ENCODE results near the gene LRRC70.

Gene LRRC70

DNA sequence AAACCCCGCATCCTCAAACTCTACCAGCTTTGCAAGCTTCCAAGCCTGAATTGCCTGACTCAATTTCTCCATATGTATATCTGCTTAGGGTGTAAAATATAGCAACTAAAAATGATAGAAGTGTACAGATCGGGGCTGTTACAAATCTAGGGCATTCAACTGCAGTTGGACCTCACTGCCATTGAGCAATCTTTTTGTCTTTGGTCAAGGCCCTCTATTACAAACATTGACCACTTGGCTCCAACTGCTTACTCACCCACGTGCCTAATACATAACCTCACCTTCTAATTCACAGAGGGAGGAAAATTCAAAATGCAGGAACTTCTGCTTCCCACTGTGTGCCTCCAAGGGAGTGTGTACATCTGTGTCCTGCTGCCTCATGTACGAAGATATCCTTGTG, 10.0 kb downstream of the LRRC70 start:
- TF ChIP-seq ZFP30 (CRISPR knock-in tag; IDR thresholded peaks at IDR 0.05) (no peak), CSRNP3 (CRISPR knock-in tag; IDR thresholded peaks at IDR 0.05) (no peak), BACH2 (CRISPR knock-in tag; IDR thresholded peaks at IDR 0.05; ENCODE audit: borderline replicate concordance) (no peak), ARNTL (CRISPR knock-in tag; IDR thresholded peaks at IDR 0.05; ENCODE audit: borderline replicate concordance, low read depth) (no peak), CSDC2 (CRISPR knock-in tag; IDR thresholded peaks at IDR 0.05) (no peak), ZNF70 (CRISPR knock-in tag; IDR thresholded peaks at IDR 0.05) (no peak), GLIS3 (CRISPR knock-in tag; IDR thresholded peaks at IDR 0.05) (no peak), ESRRG (CRISPR knock-in tag; IDR thresholded peaks at IDR 0.05) (no peak), OSR1 (CRISPR knock-in tag; IDR thresholded peaks at IDR 0.05) (no peak)
- TF ChIP-seq, protein P1, sequence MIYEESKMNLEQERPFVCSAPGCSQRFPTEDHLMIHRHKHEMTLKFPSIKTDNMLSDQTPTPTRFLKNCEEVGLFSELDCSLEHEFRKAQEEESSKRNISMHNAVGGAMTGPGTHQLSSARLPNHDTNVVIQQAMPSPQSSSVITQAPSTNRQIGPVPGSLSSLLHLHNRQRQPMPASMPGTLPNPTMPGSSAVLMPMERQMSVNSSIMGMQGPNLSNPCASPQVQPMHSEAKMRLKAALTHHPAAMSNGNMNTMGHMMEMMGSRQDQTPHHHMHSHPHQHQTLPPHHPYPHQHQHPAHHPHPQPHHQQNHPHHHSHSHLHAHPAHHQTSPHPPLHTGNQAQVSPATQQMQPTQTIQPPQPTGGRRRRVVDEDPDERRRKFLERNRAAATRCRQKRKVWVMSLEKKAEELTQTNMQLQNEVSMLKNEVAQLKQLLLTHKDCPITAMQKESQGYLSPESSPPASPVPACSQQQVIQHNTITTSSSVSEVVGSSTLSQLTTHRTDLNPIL (CRISPR knock-in tag; IDR thresholded peaks at IDR 0.05; ENCODE audit: low read depth) = no peak
- no peak for ATAC-seq

DNA sequence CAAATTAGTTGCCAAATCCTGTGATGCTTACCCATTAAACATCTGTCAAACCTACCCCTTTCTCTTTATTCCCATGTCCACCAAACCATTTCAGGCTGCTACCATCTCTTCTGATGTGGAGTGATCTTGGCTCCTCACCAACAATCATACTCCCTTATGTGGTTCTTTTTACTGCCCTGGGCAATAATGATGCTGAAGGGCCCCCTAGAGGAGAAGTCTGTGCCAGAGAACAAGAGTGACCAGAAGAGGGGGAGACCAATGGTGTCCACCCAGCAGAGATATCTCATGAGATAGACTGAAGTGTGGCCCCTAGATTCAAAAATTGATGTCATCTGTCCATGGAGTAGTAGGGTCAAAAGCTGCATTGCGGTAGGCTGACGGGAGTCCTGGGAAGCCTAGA, 10.9 kb downstream of the LRRC70 start:
- no peak for ATAC-seq
- TF ChIP-seq ZC3H10 (CRISPR knock-in tag; IDR thresholded peaks at IDR 0.05) (no peak), ZFP3 (CRISPR knock-in tag; IDR thresholded peaks at IDR 0.05) (no peak), PPARA (CRISPR knock-in tag; IDR thresholded peaks at IDR 0.05; ENCODE audit: borderline replicate concordance) (no peak), BACH2 (CRISPR knock-in tag; IDR thresholded peaks at IDR 0.05; ENCODE audit: borderline replicate concordance) (no peak), SNAI2 (CRISPR knock-in tag; IDR thresholded peaks at IDR 0.05) (no peak), PATZ1 (CRISPR knock-in tag; IDR thresholded peaks at IDR 0.05; ENCODE audit: borderline replicate concordance) (no peak), TOX (CRISPR knock-in tag; IDR thresholded peaks at IDR 0.05; ENCODE audit: borderline replicate concordance) (no peak), TSHZ2 (CRISPR knock-in tag; IDR thresholded peaks at IDR 0.05) (no peak), ESRRG (CRISPR knock-in tag; IDR thresholded peaks at IDR 0.05) (no peak), ZNF8 (CRISPR knock-in tag; IDR thresholded peaks at IDR 0.05) (no peak)
- TF ChIP-seq, protein P1 (CRISPR knock-in tag; IDR thresholded peaks at IDR 0.05; ENCODE audit: low read depth) = no peak
- TF ChIP-seq, protein P2, sequence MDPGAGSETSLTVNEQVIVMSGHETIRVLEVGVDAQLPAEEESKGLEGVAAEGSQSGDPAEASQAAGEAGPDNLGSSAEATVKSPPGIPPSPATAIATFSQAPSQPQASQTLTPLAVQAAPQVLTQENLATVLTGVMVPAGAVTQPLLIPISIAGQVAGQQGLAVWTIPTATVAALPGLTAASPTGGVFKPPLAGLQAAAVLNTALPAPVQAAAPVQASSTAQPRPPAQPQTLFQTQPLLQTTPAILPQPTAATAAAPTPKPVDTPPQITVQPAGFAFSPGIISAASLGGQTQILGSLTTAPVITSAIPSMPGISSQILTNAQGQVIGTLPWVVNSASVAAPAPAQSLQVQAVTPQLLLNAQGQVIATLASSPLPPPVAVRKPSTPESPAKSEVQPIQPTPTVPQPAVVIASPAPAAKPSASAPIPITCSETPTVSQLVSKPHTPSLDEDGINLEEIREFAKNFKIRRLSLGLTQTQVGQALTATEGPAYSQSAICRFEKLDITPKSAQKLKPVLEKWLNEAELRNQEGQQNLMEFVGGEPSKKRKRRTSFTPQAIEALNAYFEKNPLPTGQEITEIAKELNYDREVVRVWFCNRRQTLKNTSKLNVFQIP (CRISPR knock-in tag; IDR thresholded peaks at IDR 0.05; ENCODE audit: borderline replicate concordance, low read depth) = no peak

- ATAC-seq = no peak
- TF ChIP-seq CSRNP3 (CRISPR knock-in tag; IDR thresholded peaks at IDR 0.05) (no peak), ZNF70 (CRISPR knock-in tag; IDR thresholded peaks at IDR 0.05) (no peak), ARNTL (CRISPR knock-in tag; IDR thresholded peaks at IDR 0.05; ENCODE audit: borderline replicate concordance, low read depth) (no peak), OSR1 (CRISPR knock-in tag; IDR thresholded peaks at IDR 0.05) (no peak), ISL1 (CRISPR knock-in tag; IDR thresholded peaks at IDR 0.05) (no peak), TCF4 (CRISPR knock-in tag; IDR thresholded peaks at IDR 0.05; ENCODE audit: borderline replicate concordance) (no peak), ZNF8 (CRISPR knock-in tag; IDR thresholded peaks at IDR 0.05) (no peak), TOX (CRISPR knock-in tag; IDR thresholded peaks at IDR 0.05; ENCODE audit: borderline replicate concordance) (no peak), CSDC2 (CRISPR knock-in tag; IDR thresholded peaks at IDR 0.05) (no peak), ZFP30 (CRISPR knock-in tag; IDR thresholded peaks at IDR 0.05) (no peak), RARB (CRISPR knock-in tag; IDR thresholded peaks at IDR 0.05) (no peak), SNAI2 (CRISPR knock-in tag; IDR thresholded peaks at IDR 0.05) (no peak)
- TF ChIP-seq, protein P2 (CRISPR knock-in tag; IDR thresholded peaks at IDR 0.05; ENCODE audit: borderline replicate concordance, low read depth) = no peak
- TF ChIP-seq, protein P1 (CRISPR knock-in tag; IDR thresholded peaks at IDR 0.05; ENCODE audit: low read depth) = no peak
Measured at GRCh38 chr5:62590387-62590786, 11.8 kb downstream of the LRRC70 start.

Measured in SK-N-SH treated with all-trans-retinoic acid at 6 μM for 48 hours (cell line).